ELF-1 (cell line): Measurements from ENCODE around the gene CXorf49B.

Experiments
- DNase-seq: peaks from one replicate; pipeline ENCODE4 v3.0.0-alpha.2; 2016; ENCODE audit warnings: low read depth, low spot score

Gene CXorf49B

DNA sequence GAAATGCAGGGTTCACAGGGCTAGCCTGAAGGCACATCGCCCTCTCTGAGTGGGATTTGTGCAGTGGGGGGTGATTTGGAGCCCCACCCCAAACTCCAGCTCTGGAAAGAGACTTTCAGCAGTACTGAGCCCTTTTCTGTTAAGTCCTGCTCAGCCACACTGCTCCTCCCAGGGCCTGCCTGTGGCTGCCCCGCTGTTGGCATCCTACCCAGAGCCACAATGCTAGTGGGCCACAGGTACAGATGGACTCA lies 52.7 kb downstream of the CXorf49B start:
- no peak for DNase-seq
